Breast epithelium (tissue), 4 donors: ENCODE measurements around the gene AKT1S1. TPM values are rescaled to one million over a fixed set of nuclear protein-coding genes. Genes with fewer than 3 reads are reported as not detected.
A peak's percentile ranks its signal among the peaks of the same experiment; 100 is the strongest.
"Not testable (repeated sequence)": the region's sequence is repeated elsewhere in the genome, so short reads cannot be mapped to it uniquely, and the experiment has no call there.

Source experiments
- DNase-seq, 2 donors: peaks; one replicate each; pipeline ENCODE4 v3.0.0-alpha.2; 2019; ENCODE audit warnings: low spot score in 2 of 2
- H3K27ac ChIP-seq, 2 donors: fragments of 200-600 bp; sonication (generic) in 1 of 2; one replicate each; pipeline ENCODE4 v1.5.1; 2016 to 2019; ENCODE audit warnings: mild to moderate bottlenecking in 1 of 2
- H3K27me3 ChIP-seq, 2 donors: fragments of 200-600 bp; sonication (generic) in 1 of 2; one replicate each; pipeline versions ENCODE4 v1.5.1 to v1.6.0; 2017 to 2019; ENCODE audit warnings: control low read depth in 1 of 2, mild to moderate bottlenecking in 1 of 2
- H3K36me3 ChIP-seq: fragments of 200-600 bp; one replicate; pipeline ENCODE4 v1.5.1; 2019
- H3K4me1 ChIP-seq, 2 donors: fragments of 200-600 bp; sonication (generic); one replicate each; pipeline ENCODE4 v1.5.1; 2016 to 2019; ENCODE audit warnings: control low read depth in 1 of 2
- H3K4me3 ChIP-seq, 3 donors: fragments of 200-600 bp; sonication (generic); 1 replicate in 2 of 3; 2 replicates in 1 of 3; pipeline ENCODE4 v1.5.1; 2016 to 2019; ENCODE audit warnings: mild to moderate bottlenecking in 3 of 3, moderate library complexity in 2 of 3
- H3K9me3 ChIP-seq, 2 donors: fragments of 200-600 bp; sonication (generic) in 1 of 2; one replicate each; pipeline ENCODE4 v1.5.1; 2016 to 2019; ENCODE audit warnings: control low read depth in 1 of 2
- POLR2A ChIP-seq: fragments of 450-650 bp; IDR thresholded peaks from one replicate; pipeline ENCODE4 v1.6.1; 2016; ENCODE audit warnings: antibody characterized with exemption, mild to moderate bottlenecking, moderate library complexity
- POLR2AphosphoS5 ChIP-seq, 3 donors: sonication (generic); formaldehyde crosslinking; IDR thresholded peaks; one replicate each; pipeline ENCODE4 v1.6.1; 2017; ENCODE audit warnings: antibody characterized with exemption in 3 of 3
- intact Hi-C: fragments of 100-400 bp; cut with DNase I; formaldehyde crosslinking; loops from one replicate; pipeline ENCODE4 v1.15.1; 2023; ENCODE audit warnings: low total_unique reads
- total RNA-seq, 3 donors: library from RNA; depleted of rRNA; stranded (reverse); fragments of >200 nt; gene quantifications; one replicate each; pipeline ENCODE4 v1.1.0, GENCODE V29; 2016
- TF ChIP-seq, protein P1 (sequence below), 3 donors: fragments of 450-650 bp; IDR thresholded peaks; one replicate each; pipeline ENCODE4 v1.5.1; 2016 to 2017; ENCODE audit warnings: antibody characterized with exemption in 3 of 3, mild to moderate bottlenecking in 3 of 3, moderate library complexity in 3 of 3

Gene AKT1S1
- total RNA-seq: 10 to 100 TPM; 11.9 to 13.8 (median 12.5) TPM

DNA sequence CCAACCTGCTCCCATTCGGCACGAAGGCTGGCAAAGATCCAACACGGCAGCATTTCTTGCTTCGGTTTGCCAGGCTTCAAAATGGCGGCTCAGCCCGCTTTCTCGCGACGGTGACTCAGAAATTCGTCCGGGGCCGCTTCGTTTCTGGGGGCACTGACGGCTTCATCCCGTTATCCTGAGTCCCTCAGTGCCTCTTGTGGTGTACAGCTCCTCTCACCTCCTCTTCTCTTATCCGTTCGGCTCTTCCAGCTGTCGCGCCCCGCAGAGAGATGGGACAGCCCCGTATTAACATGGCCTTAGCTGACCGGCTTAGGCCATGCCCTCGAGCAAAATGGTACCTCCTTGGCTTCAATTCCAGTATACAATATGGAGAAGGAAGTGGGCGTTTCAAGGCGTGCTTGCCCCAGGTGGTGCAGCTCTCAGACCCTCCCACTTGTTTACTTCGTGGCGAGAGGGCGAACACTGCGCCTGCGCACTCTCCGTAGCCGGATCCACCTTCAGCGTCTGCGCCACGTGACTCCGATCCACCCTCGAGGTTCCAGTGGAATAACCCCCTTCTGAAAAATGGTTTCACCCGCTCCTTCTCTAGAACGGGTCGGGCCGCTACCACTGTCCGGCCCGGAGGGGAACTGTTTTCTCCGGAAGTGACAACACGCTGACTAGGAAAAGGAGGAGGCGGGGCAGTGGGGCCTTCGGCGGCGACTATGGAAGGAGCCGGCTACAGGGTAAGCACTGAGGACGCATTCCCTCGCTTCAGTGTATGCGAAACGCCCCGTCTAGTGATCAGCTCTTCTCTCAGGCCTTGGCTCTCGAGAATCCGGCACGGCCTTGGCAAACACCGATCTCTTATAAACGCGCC lies at the start of gene AKT1S1, which contains the start of gene TBC1D17:
Gene AKT1S1 (minus strand): TSS at position 336 of the 859 bp plus-strand sequence. CDS start 4,060 bp downstream, outside the sequence.
Gene TBC1D17 (plus strand): TSS at position 683 of the 859 bp plus-strand sequence. CDS start 22 bp downstream, at position 705.
- no peaks in the 10 kb centered on the region for H3K27me3 ChIP-seq
- intact Hi-C loops: no loop called here
- peak within 1 kb of the TSS; percentile 99 to 100 for H3K27ac ChIP-seq
- no peaks in the 10 kb centered on the region for H3K9me3 ChIP-seq
- TF ChIP-seq POLR2AphosphoS5 (IDR thresholded peaks at IDR 0.05) (peak; percentile 94 to 99 (median 98)), POLR2A (peak; percentile 96)
- TF ChIP-seq, protein P1, sequence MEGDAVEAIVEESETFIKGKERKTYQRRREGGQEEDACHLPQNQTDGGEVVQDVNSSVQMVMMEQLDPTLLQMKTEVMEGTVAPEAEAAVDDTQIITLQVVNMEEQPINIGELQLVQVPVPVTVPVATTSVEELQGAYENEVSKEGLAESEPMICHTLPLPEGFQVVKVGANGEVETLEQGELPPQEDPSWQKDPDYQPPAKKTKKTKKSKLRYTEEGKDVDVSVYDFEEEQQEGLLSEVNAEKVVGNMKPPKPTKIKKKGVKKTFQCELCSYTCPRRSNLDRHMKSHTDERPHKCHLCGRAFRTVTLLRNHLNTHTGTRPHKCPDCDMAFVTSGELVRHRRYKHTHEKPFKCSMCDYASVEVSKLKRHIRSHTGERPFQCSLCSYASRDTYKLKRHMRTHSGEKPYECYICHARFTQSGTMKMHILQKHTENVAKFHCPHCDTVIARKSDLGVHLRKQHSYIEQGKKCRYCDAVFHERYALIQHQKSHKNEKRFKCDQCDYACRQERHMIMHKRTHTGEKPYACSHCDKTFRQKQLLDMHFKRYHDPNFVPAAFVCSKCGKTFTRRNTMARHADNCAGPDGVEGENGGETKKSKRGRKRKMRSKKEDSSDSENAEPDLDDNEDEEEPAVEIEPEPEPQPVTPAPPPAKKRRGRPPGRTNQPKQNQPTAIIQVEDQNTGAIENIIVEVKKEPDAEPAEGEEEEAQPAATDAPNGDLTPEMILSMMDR (IDR thresholded peaks at IDR 0.05): peak in 2 of 3 donors; percentile 10 to 17
- peaks cover 4 to 7% of the 10 kb centered on the region in 2 donors for H3K4me1 ChIP-seq
- DNase-seq: peak; percentile 99 to 100
- peak within 1 kb of the TSS; percentile 82 to 92 (median 88) for H3K4me3 ChIP-seq
- no peaks in the 10 kb centered on the region for H3K36me3 ChIP-seq

DNA sequence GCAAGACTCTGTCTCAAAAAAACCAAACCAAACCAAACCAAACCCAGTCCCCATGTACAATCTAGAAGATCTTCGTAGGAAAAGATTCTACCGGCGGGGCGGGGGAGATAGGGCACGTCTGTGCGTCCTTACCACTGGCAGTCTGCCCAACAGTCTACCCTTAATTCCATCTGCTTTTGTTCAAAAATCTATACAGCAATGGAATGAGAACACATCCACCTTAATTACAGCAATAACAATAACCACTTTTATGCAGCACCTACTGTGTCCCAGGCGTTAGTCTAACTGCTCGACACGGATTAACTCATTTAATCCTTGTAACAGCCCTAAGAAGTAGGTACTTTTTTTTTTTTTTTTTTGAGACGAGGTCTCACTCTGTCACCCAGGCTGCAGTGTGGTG lies 49.4 kb upstream of the AKT1S1 start:
- no peak overlapping the region for H3K4me3 ChIP-seq
- H3K27ac ChIP-seq: no peak overlapping the region
- no peak for DNase-seq
- no peak for TF ChIP-seq POLR2AphosphoS5 (IDR thresholded peaks at IDR 0.05)
- no peak for TF ChIP-seq POLR2A
- TF ChIP-seq, protein P1 (IDR thresholded peaks at IDR 0.05): no peak
- H3K36me3 ChIP-seq: no peaks in the 10 kb centered on the region
- H3K27me3 ChIP-seq: no peaks in the 10 kb centered on the region
- intact Hi-C loops: no loop called here
- peaks cover 4 to 11% of the 10 kb centered on the region in 2 donors for H3K4me1 ChIP-seq
- no peaks in the 10 kb centered on the region for H3K9me3 ChIP-seq

DNA sequence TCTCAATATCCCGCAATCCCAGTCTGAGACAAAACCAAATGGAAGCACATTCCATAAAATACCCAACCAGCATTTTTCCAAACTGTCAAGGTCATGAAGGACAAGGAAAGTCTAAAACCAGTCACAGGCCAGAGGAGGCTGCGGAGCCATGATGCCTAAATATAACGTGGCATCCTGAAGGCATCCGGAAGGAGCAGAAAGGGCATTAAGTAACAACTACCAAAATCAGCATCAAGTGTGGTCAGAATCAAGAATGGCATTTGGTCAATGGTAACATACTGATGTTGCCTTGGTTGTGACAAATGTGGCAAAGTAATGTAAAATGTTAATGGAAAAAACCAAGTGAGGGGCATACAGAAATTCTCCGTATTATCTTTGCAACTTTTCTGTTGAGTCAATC lies 48.3 kb upstream of the AKT1S1 start:
- H3K4me1 ChIP-seq: peaks cover 4 to 11% of the 10 kb centered on the region in 2 donors
- H3K27me3 ChIP-seq: no peaks in the 10 kb centered on the region
- no peak overlapping the region for H3K4me3 ChIP-seq
- no peak for TF ChIP-seq POLR2AphosphoS5 (IDR thresholded peaks at IDR 0.05)
- intact Hi-C loops: no loop called here
- H3K36me3 ChIP-seq: no peaks in the 10 kb centered on the region
- H3K9me3 ChIP-seq: no peaks in the 10 kb centered on the region
- DNase-seq: no peak
- H3K27ac ChIP-seq: no peak overlapping the region

DNA sequence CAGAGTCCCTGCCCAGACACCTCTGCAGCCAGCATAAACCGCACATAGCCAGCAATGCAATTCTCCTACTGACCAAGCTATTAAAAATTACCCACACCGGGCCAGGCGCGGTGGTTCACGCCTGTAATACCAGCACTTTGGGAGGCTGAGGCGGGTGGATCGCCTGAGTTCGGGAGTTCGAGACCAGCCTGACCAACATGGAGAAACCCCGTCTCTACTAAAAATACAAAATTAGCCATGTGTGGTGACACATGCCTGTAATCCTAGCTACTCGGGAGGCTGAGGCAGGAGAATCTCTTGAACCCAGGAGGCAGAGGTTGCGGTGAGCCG lies 47.7 kb upstream of the AKT1S1 start:
- H3K36me3 ChIP-seq, intact Hi-C loops, DNase-seq: not testable (repeated sequence)

DNA sequence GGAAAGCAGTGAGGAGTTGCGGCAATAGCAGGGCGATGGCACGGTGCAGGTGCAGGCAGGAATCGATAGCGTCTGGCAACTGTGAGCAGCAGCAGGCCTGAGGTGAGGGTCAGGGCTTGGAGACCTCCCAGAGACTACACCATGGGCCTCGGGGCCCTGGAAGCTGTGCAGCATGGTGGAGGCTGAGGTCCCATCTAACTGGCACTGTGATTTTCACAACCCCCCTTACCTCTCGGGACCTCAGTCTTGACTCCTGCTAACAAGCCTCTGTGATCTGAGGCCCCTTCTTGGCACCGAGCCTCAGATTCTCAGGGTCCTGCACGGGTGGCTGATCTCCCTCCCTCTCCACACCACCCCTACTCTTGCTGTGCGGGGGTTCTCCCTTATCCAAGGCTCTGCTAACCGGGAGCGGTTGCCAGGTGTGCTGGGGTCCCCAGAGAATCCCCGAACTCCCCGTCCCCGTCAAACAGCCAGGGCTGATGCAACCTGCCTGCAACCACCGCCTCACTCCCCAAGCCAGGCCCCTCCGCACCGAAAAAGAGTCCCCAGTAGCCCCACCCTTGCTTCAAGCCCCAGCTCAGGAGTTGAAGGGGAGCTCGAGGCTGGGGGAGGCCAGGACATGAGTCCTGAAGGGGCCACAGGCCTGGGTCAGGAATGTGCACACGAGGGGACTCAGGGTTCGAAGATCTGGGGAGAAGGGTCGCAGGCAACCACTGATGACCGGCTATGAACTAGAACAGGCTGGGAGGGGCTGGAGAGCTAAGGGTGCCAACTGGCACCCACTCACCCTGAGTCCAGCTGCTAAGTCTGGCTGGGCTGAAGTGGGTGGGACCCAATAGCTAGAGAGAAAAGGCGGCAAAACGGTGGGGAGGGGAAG lies 47.1 kb upstream of the AKT1S1 start:
- intact Hi-C loops: no loop called here
- H3K4me3 ChIP-seq: no peak overlapping the region
- H3K27me3 ChIP-seq: no peaks in the 10 kb centered on the region
- DNase-seq: no peak
- H3K27ac ChIP-seq: no peak overlapping the region
- no peaks in the 10 kb centered on the region for H3K9me3 ChIP-seq
- peaks cover 4 to 11% of the 10 kb centered on the region in 2 donors for H3K4me1 ChIP-seq
- TF ChIP-seq POLR2A (no peak), POLR2AphosphoS5 (IDR thresholded peaks at IDR 0.05) (no peak)
- TF ChIP-seq, protein P1 (IDR thresholded peaks at IDR 0.05): no peak
- H3K36me3 ChIP-seq: no peaks in the 10 kb centered on the region

More for the DNA sequence above, 47.7 kb upstream of the AKT1S1 start:
- H3K27me3 ChIP-seq, H3K4me3 ChIP-seq, H3K9me3 ChIP-seq, H3K27ac ChIP-seq: not testable (repeated sequence)
- peaks cover 4 to 11% of the 10 kb centered on the region in 2 donors for H3K4me1 ChIP-seq
